NCI-H2227 (cell line): Measurements from ENCODE around the gene TSPAN18.
A peak's percentile ranks its signal among the peaks of the same experiment; 100 is the strongest.
"Not testable (repeated sequence)": the region's sequence is repeated elsewhere in the genome, so short reads cannot be mapped to it uniquely, and the experiment has no call there.

Source experiments
- DNase-seq: peaks from one replicate; lab custom pipeline; 2025; ENCODE audit not compliant: unreplicated experiment; lab: John Stamatoyannopoulos, UW

TSPAN18 gene

DNA sequence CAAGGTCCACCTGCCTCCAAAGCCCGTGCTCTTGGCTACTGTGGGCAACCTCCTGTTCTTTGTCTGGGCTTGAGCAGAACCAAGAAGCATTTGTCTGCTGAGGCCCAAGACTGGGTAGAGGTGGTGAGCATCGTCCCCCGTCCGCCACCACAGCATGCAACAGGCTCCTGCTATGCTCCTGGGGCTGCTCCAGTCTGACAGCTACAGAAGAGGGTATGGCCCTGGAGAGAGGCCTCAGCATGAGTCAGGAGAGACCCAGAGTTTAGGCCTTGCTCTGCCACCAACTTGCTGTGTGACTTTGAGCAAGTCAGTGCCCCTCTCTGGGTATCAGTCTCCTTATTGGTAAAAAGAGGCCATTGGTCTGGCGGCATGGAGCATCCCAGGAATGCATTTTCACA is 132.8 kb downstream of the TSPAN18 start:
- no peak for DNase-seq

DNA sequence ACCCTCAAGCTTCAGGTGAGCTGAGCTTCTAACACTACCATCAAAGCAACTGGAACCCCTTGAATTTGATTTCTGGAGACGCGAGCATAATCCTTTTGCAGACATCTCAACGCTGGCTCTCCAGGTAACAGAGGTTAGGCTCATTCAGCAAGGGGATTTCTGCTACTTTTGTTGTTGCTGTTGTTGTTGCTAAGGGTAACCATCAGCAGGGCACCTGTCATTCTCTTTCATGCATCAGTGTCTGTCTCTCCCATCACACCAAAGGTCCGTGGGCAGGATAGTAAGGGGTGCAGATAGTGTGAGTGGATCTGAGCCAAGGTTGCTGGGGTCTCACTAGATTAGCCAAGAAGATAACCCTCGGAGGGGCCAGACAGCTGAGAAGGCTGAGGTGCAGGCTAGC is 133.6 kb downstream of the TSPAN18 start:
- no peak for DNase-seq

DNA sequence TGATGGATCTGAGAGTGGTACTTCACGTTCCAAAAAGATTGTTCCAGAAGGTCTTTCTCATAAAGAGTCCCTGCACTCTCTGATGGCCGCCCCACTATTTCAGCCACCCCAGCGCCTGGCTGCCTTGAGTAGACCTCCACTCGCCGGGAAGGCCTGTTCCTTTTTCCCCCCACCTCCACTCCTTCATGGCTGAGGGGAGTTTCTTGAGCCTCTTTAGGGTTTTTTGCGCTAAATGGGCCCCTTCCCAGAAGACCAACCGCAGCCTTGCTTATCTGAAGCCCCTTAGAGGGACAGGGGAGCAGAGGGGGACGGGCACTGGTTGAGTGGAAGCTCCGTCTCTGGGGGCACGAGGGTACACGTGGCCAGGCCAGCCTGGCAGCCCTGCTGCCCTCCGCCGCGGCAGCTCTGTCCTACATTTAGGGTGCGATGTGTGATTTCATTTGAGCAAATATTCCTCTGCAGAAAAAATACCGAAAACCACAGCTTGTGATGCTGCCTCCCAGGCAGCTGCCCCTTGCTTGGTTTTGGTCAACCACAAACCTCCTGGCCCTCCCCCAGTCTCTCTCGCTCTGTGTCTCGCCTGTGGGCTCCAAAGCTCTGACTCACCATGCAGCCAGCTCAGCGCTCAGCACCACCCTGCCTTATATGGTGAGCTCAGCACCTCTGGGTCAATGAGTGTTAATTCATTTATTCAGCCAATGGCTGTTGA is 135.2 kb downstream of the TSPAN18 start:
- no peak for DNase-seq

DNA sequence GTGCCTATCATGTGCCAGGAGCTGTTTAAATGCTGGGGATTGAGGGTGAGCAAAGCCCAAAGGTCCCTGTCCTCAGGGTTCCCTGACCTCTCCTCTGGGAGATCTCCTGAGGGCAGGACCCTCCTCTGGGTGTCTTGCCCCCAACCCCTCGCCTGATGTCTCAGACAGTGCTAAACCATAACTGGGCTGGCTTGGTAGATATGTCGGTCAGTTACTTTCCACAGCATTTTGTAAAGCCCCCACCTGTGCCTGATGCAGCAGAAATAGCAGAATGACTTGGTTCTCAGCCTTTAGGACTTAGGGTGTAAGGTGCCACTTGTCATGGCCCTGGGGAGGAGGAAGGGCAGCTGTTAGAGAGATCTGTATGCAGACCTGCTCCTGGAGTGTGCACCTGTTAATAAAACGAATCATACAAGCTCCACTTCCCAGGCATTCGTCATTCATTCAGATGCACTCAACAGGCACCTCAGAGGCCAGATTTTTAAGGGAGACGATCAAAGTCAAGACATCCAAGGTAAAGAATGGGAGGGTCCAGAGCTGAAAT is 135.9 kb downstream of the TSPAN18 start:
- DNase-seq = no peak

DNA sequence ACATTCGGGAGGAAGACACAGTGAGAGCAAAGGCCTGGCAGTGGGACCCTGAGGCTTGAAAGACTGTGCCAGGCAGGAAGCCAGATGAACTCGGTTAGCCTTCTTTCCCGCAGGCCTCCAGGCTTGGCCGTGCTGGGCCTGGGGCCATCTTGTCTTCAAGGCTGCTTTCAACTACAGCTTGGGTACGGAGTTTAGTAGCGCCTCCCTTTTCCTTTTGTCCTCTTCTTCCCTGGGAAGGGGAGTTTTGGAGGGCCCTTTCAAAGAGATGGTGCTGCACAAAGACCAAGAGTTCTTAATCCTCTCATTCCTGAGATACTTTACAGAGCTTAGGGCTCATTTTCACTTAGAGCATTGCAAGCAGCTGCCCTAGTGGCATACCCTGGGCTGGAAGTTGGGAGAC is 136.5 kb downstream of the TSPAN18 start:
- no peak for DNase-seq

DNA sequence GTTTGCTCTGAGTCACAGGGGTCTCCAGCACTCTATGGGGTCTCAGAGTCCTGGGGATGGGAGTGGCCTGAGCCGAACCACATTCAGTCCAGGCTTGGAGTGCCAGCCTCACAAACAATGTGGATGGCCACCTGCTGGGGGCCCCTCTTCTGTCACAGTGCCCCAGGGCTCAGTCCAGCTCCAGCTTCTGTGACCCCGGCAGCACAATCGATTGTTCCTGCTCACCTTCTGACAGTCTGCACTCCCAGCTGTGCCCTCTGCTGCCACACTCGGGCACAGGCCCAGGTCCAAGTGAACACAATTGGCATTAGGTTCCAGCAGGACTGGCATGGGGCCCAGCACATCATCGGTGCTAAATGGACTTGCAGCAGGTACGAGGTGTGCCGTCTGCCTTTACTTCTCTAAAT is 139.1 kb downstream of the TSPAN18 start:
- no peak for DNase-seq

DNA sequence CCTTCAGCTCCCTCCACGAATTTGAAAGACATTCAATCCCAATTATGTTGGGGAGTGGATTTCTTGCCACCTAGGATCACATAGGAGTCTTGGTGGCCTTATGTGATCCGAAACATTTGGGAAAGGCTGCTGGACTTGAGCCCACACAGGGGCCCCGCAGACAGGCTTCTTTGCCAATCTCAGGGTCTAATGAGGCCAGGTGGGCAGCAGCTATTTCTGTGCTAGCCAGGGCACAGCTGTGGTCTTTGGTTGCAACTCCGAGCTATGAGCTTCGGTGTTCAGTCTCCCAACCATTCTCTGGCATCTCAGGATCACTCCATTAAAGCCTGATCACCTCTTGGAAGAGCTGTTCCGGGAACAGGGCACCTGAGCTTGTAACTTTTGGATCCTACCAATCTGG is 139.5 kb downstream of the TSPAN18 start:
- no peak for DNase-seq

DNA sequence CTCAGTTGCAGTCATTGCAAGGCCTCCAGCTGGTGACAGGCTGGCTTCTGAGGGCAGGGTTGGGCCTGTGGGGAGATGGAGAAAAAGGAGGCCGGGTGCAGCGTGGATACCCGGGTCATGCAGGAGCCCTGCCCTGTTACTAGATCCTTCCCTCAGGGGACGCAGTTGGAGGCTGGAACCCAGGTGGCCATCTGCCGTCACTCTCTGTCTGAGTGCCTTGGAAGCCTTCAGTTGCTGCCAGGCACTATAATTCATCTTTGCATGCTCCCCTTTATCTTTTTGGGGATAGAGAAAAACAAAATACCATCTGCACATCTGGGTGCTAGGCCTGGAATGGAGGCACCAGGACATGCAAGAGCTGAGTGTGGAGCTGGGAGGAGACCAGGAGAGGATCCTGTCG is 141.3 kb downstream of the TSPAN18 start:
- DNase-seq = no peak

DNA sequence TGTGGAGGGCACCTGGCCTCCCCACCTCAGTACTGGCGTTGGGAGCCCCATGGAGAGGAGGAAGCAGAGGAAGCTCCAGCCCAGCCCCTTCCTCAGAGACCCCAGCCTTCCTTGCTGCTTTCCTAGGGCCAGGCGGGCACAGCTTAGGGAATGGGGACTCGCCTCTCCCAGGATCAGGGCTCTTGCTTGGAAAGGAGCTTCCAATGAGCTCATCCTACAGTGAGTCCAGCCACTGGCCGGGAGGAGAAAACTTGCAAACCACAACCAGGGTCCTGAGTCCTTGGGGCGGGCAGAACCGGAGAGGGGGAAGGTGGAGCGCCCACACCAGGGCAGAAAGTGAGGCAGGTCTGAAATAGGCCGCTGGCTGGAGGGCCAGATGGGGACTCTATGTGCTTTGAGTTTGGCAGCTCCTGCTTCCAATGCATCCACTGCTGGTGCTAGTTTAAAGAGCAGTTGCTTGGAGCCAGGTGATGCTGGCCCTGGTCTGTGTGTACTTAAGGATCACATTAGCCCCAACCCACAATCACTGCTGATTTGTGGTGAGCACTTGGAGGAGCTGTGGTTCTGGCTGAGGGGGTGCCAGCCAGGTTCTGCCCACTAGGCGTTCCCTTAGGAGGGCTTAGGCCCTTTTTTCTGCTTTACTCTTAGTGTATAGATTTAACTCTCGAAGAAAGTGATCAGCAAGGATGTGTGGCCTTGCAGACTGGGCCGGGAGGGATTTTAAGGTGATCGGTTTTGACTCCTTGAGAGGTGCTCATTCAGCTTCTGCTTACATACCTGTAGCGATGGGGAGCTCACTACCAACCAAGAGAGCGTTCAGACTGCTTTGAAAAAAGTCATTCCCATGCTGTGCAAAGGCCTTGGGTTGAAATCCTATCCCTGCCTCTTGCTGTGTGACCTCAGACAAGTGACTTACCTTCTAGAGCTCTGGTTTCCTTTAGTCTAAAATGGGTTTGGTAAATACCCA is 142.0 kb downstream of the TSPAN18 start:
- no peak for DNase-seq

DNA sequence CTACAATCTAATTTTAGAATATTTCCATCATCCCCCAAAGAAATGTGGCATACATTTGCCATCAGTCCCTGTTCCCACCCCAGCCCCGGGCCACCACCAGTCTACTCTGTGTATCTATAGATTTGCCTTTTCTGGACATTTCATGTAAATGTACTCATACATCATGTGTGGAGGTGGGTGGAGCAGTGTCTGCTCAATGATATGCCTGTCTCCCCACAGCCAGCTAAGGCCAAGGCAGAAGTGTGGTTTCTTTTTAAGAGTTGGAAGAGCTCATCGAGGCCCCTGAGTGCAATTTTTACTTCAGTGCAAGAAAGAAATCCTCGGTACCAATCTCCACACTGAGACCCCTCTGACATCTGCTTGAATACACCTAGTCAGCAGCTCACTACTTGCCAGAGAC is 143.4 kb downstream of the TSPAN18 start:
- DNase-seq = no peak

DNA sequence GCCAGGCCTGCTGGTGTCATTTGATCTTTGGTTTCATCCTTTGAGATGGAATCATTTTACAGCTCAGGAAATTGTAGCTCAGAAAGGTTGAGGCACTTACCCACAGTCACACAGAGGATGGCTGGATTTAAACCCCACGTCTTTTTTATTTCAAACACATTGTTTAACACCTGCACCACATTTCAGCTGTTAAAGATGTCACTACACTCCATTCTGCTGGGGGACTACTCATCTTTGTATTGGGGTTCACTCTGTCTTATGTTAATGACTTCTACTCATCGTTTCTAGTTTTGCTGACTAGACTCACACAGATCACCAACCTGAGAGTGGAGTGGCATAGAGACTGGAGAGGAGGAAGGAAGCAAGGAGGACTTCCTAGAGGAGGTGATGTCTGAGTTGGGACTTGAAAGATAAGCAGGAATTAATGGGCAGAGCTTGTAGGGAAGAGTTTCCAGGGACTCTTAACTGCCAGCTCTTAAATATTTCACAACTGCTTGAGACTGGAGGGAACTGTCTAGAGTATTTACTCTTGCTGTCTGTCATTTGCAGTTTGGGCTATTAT is 143.9 kb downstream of the TSPAN18 start:
- no peak for DNase-seq

DNA sequence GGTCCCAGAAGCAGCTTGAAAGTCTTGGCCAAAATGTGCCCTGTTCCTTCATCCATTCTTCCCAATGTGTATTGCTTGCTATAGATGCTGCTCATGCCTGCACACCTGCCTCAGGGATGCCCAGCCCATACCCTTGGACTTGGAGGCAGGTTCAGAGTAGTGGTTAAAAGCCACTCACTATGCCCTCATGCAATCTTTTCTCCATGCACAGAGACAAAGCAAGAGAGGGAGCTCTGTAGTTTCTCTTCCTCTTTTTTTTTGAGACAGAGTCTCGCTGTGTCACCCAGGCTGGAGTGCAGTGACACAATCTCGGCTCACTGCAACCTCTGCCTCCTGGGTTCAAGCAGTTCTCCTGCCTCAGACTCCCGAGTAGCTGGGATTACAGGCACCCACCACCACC is 144.9 kb downstream of the TSPAN18 start:
- not testable (repeated sequence) for DNase-seq

DNA sequence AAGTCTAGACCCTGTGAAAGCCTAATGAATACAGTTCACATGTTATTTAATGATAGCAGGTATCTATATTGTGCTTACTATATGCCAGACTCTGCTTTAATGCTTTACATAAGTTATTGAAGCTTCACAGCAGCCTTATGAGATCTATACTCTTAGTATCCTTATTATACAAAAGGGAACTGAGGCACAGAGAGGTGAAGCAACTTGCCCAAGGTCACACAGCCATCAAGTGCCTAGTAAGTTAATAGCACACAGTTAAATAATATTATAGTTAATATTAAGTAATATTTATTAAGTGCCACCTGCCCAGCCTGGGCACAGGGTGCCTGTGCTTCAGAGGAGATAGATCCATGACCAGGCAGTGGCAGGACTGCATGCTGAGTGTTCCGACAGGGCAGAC is 145.8 kb downstream of the TSPAN18 start:
- no peak for DNase-seq

DNA sequence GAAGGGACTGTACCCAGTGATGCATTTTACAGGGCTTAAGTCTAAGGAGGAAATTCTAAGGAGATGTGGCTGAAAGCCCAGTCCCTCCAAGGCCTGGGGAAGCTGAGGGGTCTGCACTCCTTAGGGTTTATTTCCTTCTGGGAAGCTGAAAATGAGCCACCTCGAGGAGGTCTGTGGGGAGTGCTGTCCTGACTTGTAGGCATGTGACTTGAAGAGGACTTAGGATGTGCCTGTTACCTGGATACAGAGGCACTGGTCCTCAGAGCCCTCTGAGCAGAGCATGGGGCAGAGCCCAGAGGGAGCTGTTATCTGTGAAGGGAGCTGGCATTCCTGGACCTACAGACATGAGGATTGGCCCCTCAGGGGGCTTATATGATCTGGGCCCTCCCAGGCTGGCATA is 146.8 kb downstream of the TSPAN18 start:
- DNase-seq = peak; percentile 56

DNA sequence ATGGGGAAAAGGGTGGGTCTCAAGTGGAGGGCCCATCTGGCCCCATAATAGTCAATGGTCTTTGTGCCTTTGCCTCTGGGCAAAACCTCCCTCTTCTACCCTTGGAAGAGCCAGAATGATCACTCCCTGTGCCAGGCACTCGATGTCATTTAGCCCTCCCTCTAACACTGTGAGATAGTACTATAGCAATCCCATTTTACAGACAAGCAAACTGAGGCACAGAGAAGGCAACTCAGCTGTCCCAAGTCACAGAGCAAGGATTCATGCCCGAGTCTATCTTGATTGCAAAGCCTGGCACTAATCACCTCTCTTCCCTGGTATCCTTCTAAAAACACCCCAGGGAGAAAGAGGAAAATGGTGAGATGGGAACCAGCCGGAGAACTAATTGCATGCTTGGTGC is 147.5 kb downstream of the TSPAN18 start:
- no peak for DNase-seq

DNA sequence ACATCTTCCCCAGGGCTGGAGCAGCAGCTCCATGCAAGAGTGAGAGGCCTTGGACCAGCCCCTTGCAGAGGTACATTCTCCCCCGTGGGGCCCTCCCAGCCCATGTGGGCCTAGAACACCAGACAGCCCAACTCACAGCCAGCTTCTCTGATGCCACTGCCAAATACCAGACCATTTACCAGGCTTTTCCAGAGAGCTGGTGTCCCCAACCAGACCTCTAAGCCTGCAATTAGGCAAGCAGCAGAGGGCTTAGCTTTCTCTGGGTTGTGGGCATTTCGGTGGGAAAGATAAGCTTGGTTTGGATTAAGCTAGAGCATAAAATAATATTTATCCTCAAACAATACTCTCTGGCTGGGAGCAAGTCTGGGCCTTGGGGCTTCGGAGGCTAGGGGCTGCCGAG is 148.3 kb downstream of the TSPAN18 start:
- DNase-seq = no peak

DNA sequence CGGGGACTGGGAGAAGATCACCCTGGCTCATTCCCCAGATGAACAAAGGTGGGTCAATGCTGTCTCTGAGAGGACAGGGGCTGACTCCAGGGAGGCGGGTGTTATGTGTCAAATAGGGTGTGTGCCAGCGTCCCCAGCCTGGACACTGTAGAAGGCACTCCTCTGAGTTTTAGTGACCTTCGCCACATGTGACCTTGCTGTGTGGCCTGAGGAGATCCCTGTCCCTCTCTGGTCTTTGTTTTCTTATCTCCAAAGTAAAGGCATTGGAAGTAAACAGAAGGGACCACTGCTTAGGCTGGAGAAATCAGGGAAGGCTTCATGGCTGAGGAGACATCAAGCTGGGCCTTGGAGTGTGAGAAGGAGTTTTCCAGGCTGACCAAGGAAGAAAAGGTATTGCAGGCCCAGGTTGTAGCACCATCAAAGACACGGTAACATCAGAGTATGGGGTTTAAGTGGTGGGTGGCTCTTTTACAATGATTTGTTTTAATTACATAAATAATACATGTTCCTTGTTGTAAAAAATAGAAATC is 149.5 kb downstream of the TSPAN18 start:
- DNase-seq = no peak

DNA sequence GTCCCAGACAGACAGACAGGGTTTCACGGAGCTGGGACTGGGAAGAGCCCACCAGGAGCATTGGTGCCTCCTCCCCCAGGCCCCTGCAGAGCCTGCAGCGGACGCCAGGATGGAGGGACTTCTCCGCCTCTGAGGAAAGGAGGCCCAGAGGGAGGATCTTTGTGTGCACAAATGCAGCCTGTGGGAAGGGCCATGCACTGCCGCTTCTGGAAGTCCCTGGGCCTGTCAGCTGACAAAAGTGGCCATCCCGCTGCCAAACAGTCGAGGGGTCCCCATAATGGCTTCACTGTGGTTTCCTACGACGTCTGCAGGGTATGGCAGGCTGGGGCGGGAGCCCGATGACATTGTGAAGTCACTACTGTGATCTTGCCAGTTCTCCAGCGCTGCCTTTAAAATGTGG is 150.1 kb downstream of the TSPAN18 start:
- DNase-seq = no peak

DNA sequence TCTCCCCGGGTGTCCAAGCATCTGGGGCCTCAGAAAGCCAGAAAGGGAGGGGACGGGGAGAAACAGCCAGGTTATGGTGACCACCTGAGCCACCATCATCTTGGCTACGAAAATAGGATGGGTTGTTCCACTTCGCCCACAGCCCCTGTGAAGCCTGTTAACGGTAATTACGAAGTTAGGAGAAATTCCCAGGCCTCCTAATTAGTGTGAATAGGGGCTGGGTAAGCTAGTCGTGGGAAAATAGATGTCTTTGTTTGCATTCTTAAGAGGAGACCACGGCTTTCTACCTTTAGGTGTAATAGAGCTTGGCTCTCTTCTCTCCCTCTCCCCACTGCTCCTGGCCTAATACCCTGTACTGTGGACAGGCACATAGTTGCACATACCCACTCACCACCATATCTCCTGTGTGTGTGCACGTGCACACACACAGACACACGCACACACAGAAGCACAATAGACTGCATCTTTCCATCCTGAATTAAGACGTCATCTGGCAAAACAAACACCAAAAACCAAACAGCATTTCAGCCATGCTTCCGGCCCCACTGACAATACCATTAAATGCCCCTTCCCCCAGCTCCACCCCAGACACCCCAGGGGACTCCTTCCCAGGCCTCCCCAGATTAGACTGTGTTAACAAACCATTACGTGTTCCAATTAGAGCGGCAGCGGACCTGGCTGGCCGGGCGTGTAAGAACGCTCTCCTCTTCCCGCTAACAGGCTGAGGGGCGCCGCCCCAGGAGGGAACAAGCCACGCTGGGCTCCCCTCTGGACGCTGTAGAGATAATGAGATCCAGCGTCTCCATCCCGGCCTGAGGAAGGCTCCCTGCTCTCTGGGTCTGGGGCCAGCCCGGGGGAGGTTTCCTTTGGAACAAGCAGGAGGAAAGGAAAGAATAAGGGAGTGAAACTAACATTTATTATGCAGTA is 151.1 kb downstream of the TSPAN18 start:
- DNase-seq = peak; percentile 49

DNA sequence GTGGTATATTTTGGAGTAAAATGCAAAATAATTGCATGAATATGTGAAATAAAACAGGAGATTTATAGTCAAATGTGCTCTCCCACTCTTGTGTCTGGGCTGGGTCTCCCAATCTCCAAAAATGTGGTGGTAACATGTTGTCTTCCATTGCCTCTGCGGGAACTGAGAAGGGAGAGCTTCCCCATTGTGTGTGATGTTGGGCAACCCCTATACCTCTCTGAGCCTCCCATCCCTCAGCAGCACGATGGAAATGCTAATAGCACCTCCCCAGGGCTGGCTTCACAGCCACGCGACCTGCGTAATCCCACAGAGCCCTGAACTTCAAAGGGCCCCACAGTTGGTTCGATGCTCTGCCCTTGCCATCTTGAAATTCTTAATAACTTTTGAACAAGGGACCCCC is 151.9 kb downstream of the TSPAN18 start:
- no peak for DNase-seq
